IPS-NIHi7 (cell line): Measurements from ENCODE around the gene POU4F1.

Source experiments
- DNase-seq: peaks from one replicate; pipeline ENCODE4 v3.0.0; 2012; ENCODE audit warnings: mixed read lengths; ENCODE audit errors: extremely low spot score

POU4F1 gene

DNA sequence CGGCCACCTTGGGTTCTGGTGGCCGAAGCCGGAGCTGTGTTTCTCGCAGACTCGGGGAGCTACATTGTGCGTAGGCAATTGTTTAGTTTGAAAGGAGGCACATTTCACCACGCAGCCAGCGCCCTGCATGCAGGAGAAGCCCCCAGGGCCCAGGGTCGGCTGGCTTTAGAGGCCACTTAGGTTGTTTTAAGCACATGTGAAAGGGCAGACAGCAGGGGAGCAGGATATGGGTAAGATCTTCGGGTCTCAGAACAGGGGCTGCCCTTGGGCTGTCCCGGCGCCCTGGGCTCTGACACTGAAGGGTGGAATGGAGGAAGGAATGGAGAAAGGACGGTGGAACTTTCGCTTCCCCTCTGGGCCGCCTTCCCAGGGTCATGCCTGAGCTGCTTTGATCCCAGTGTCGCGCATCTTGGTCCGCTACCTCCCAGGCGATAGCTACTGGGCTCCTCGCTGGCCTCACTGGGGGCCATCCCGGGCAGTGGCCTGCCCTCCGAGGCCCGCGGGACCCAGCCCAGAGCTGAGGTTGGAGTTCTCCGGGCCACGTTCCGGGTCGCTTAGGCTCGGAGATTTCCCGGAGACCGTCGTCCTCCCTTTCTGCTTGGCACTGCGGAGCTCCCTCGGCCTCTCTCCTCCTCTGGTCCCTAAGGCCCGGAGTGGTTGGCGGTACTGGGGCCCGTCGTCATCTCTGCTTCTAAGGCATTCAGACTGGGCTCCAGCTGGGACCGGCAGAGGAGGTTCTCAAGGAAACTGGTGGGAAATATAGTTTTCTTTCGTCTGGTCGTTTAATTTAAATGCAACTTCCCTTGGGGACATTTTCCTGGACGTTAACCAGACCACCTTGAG lies 4.3 kb upstream of the POU4F1 start:
- DNase-seq, result peak; percentile 63

GRCh38 chr13:78606471-78607408 lies 3.4 kb upstream of the POU4F1 start:
- DNase-seq, result no peak

- peak; percentile 43 for DNase-seq
Measured at GRCh38 chr13:78604782-78605611, 1.6 kb upstream of the POU4F1 start.

DNA sequence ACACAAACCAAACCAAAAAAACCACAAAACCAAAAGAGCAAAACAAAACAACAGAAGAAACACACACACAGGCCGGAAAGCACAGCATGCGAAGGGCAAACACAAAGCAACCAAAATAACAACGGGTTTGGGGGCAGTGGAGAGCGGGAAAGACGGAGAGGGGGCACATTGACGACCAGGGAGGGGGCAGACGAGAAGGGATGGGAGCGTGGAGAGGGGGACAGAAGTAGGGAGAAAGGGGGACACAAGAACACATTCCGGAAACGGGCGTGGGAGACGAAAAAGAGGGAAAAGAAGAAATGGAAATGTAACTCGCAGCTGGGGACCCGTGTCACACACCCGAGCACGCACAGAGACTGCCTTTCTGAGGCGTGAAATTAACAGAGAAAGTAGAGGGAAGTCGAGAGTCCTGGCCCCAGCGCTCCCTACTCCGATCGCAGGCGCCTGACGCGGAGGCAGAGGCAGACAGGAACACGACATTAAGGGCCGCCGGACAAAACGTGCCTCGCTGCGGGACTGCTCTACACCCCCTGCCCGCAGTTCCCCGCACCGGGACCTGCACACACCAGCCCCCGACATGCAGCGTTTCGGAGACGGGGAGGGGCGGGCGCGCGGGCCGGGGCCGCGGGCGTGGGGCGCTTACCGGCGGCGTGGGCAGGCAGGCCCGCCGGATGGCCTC lies 652 bp downstream of the POU4F1 start:
- DNase-seq, result peak; percentile 27

DNA sequence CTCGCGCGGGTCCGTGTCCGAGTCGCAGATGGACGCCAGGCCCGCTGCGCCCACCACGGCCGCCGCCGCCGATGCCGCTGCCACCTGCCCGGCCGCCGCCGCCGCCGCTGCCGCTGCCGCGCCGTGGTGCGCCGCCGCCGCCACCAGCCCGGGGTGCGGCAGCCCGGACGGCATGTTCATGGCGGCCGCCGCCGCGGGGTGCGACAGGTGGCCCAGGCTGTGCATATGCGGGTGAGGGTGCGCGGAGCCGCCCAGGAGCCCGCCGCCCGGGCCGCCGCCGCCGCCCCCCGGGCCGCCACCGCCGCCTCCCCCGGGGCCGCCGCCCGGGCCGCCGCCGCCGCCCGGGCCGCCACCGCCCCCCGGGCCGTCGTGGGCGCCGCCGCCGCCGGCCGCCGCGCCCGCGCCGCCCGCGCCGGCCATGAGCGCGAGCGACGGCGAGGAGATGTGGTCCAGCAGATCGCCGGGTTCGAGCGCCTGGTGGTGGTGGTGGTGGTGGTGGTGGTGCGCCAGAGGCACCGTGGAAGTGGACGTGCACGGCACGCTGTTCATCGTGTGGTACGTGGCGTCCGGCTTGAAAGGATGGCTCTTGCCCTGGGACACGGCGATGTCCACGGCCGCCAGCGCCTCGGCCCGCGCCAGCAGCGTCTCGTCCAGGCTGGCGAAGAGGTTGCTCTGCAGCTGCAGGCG lies 1.3 kb downstream of the POU4F1 start:
- DNase-seq, result no peak

DNA sequence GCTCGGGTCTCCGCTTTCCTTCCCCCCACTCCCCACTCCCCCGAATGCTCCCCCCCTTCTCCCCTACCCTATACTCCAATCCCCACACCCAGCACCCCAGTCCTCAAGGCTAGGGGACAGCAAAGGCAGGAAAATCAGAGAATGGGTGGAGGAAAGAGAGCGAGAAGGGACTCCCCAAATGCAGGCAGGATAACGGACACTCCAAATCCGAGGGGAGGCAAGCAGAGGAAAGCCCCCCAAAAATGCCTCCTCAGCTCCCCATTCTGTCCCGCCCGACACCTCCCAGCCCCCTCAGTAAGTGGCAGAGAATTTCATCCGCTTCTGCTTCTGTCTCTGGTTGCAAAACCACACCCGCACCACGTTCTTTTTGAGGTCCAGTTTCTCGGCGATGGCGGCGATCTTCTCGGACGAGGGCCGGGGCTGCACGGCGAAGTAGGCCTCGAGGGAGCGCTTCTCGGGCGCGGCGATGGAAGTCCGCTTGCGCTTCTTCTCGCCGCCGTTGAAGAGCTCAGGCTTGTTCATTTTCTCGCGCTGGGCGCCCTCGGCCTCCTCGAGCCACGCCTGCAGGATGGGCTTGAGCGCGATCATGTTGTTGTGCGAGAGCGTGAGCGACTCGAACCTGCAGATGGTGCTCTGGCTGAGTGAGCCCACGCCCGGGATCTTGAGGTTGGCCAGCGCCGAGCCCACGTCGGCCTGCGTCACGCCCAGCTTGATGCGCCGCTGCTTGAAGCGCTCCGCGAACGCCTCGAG lies 2.1 kb downstream of the POU4F1 start:
- no peak for DNase-seq

DNA sequence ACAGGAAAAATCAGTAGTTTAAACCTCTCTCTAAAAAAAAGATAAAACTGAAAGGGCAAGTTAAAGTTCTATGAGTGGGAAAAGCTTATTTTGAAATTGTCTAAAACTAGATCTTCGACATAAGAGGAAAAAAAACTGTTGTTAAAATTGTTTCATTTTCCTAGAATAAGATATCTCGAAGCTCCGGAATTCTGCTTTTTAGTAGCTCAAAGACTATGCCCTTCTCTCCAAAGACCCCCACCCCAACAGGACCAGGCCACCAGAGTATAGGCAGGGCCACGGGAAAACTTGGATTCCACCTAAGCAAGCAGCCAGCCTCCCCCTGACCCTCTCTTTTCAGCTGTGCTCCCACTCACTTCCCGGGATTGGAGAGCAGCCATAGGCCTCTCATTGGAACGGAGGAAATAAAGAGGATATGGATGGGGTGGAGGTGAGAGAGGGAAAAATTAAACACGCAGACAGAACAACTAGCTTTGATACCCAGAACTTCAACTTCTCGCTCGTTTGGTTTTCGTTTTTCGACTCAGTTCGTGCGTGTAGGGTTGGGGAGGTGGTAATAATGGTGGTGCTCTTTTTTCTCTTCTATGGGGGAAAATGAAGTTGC lies 3.0 kb downstream of the POU4F1 start:
- no peak for DNase-seq

DNA sequence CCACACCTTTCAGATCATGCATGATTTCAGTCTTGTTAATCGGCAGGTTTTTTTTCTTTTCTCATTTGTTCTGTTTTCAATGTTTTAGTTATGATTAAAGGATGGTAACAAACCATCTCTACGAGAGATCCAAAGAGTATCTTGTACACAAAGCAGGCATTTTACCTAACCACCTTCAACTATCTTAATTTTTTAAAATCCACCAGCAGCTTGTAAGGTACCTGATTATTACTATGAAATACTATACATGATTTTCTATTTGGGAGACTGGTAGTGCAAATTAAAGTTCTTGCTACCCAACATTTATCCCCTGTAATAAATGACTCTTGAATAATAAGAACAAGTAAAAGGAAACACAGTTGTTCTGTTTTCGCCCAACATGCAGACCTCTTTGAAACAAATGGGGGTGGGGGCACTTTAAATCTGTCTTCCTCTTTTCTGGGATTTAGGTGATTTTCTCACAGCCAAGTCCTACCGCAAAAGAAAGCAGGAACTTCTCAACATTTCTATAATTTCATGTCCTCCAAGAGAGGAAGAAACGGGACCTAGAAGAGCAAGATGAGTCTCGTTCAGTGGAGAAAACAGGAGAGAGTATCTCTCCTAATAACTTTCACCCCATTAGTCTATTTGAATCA lies 3.6 kb downstream of the POU4F1 start:
- DNase-seq, result no peak

- DNase-seq, result no peak
Measured at GRCh38 chr13:78598966-78599644, 4.2 kb downstream of the POU4F1 start.

DNA sequence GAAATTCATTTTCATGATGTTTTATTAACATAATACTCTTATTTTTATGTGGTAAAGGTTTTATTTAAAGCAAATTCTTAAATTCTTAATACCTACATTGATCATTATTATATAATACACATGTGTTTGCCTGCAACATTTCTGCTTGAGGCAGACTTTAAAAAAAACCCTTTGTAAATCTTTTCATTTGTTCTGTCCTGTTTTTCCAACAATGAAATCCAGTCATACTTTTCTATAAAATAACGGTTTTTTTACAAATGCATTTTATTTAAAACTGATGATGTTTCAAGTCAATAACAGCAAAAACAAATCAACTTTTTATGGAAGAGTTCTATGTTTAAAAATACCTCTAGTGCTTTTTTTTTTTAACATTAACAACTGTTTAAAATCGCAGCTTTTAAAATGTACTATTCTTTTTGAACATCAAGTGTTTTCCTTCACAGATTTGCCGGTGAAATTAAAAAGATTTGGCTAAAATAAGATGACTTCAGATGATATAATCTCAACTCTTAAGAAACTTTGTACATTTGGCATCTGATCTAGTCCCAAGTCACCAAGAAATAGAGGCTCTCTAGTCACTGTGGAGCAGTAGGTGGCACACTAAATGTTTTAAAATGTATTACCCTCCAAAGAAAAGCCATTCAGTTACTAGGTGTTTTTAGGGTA lies 5.1 kb downstream of the POU4F1 start:
- DNase-seq, result no peak

- no peak for DNase-seq
Measured at GRCh38 chr13:78597602-78597932, 5.8 kb downstream of the POU4F1 start.

DNA sequence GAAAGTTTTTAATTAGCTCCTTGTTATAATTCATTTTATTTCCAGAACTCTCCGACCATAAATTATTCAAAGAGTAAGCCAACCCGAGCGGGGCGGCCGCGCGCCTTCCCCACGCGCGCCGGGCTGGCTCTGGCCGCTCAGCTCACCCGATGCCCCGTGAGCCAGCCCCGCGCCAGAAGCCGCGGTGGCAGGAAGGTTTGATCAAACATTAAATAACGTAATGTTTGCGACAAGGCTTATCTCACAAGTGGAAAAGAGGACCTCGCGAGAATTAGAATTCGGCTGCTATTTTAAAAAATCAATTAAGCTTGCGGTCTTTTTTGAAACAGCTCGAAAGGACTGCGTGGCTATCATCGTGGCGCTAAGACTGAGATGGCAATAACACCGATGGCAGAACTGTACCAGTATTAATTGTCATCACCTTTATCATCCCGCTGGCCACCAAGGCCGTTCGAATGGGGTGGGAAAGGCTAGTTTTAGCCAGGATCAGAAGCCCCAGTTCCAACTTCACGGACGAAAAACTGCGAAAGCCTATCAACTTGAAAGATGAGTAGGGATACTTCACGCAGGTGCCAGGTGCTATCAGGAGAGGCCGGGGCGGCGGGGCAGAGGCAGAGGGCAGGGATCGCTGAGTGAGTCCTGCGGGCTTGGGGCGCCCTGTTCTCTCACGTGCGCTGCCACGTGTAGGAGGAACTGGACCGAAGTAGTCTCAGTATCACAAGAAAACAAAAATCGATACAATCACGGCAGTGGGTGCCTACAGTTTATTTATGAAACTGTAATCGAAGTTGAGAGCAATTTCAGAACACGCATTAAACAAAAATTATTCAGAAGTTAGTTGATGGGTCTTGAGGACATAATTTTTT lies 6.4 kb downstream of the POU4F1 start:
- no peak for DNase-seq

- DNase-seq, result peak; percentile 38
Measured at GRCh38 chr13:78596399-78596735, 7.0 kb downstream of the POU4F1 start.

- DNase-seq, result peak; percentile 71
Measured at GRCh38 chr13:78595495-78596398, 7.6 kb downstream of the POU4F1 start.

DNA sequence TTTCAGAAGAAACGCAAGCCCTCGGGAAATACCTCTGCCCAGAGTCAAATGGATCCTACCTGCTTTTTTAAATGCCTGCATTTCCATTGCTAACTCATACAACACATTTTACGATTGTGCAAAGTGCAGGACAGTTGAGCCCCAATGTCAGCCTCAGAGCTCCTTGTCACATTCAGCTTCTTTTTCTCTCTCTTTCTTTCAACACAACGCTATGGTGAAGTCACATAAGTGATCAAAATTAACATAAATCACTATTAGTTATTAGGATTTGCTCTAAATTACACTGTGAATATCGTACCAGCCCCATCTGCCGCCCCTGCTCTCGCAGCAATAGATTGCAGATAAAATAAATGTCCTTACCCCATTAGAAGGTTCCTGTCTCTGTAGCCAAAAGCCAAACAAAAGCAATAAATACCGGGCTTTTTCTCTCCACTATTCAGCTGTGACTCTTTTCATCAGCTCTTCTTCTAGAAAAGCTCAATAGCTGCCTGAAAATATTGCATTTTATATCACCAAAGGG lies 8.8 kb downstream of the POU4F1 start:
- no peak for DNase-seq
